Dendritic cell treated with granulocyte-macrophage colony-stimulating factor and Interleukin-4, amounts not matched to agents 40 ng/mL and 50 ng/mL, for 4 days (primary cell): ENCODE measurements around the gene EIF2D.
A peak's percentile ranks its signal among the peaks of the same experiment; 100 is the strongest.
"Not testable (repeated sequence)": the region's sequence is repeated elsewhere in the genome, so short reads cannot be mapped to it uniquely, and the experiment has no call there.

Experiments used
- H3K27ac Mint-ChIP-seq: one replicate; pipeline ENCODE4 v1.8.0; 2022; ENCODE audit warnings: mild to moderate bottlenecking, mixed read lengths
- H3K27me3 Mint-ChIP-seq: one replicate; pipeline ENCODE4 v1.8.0; 2022; ENCODE audit warnings: mild to moderate bottlenecking, mixed read lengths
- H3K36me3 Mint-ChIP-seq: one replicate; pipeline ENCODE4 v1.8.0; 2022; ENCODE audit warnings: low read depth, mixed read lengths
- H3K4me1 Mint-ChIP-seq: one replicate; pipeline ENCODE4 v1.8.0; 2022; ENCODE audit warnings: low read depth, mixed read lengths
- H3K4me3 Mint-ChIP-seq: one replicate; pipeline ENCODE4 v1.8.0; 2022; ENCODE audit warnings: mild to moderate bottlenecking, moderate library complexity, mixed read lengths
- H3K9me3 Mint-ChIP-seq: one replicate; pipeline ENCODE4 v1.8.0; 2022; ENCODE audit warnings: mixed read lengths
- intact Hi-C: fragments of 100-400 bp; cut with micrococcal nuclease; formaldehyde crosslinking; loops from one replicate; pipeline ENCODE4 v1.15.0; 2022

EIF2D gene

GRCh38 chr1:206649261-206649921 lies 37.1 kb upstream of the EIF2D start:
- Mint-ChIP-seq H3K4me3 (no peak overlapping the region), H3K27me3 (peaks cover 14% of the 10 kb centered on the region), H3K36me3 (no peaks in the 10 kb centered on the region), H3K4me1 (peaks cover 16% of the 10 kb centered on the region), H3K9me3 (no peaks in the 10 kb centered on the region), H3K27ac (no peak overlapping the region)
- intact Hi-C loops, result no loop called here

DNA sequence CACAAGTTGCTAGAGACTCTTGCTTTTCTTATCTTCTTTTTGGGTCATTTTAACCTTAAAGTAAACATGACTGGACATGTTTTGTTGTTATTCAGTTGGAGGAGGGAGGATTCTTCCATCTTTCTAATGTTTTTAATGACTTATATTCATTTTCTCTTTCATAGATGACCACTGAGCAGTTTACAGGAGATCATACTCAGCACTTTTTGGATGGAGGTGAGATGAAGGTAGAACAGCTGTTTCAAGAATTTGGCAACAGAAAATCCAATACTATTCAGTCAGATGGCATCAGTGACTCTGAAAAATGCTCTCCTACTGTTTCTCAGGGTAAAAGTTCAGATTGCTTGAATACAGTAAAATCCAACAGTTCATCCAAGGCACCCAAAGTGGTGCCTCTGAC lies 35.0 kb upstream of the EIF2D start:
- Mint-ChIP-seq H3K27me3 (peaks cover 6% of the 10 kb centered on the region), H3K36me3 (no peaks in the 10 kb centered on the region), H3K4me3 (no peak overlapping the region), H3K9me3 (no peaks in the 10 kb centered on the region), H3K27ac (no peak overlapping the region), H3K4me1 (peaks cover 15% of the 10 kb centered on the region)
- intact Hi-C loops, result no loop called here

DNA sequence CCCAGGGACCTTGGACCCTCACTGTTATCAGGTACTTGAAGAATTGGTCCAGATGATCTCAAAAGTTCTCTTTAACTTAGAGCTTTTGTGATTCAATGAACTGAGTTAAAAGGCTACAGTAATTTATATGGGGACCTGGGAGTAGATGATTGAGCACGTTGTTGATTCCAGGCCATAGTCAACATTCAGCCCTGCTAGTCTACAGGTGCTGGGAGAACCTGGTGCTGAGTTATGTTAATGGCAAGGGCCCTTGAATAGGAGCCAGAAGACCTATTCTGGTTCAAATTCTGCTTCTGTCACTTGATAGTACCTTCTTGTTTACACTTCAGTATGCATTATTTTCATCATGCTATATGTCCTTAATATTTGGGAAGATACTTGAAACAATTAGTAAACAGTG lies 34.2 kb upstream of the EIF2D start:
- no peak overlapping the region for H3K27ac Mint-ChIP-seq
- H3K9me3 Mint-ChIP-seq, result no peaks in the 10 kb centered on the region
- no peaks in the 10 kb centered on the region for H3K36me3 Mint-ChIP-seq
- H3K27me3 Mint-ChIP-seq, result peaks cover 4% of the 10 kb centered on the region
- H3K4me1 Mint-ChIP-seq, result peaks cover 13% of the 10 kb centered on the region
- intact Hi-C loops, result no loop called here
- no peak overlapping the region for H3K4me3 Mint-ChIP-seq

GRCh38 chr1:206643118-206643698 lies 30.9 kb upstream of the EIF2D start:
- no peak overlapping the region for H3K27ac Mint-ChIP-seq
- no peaks in the 10 kb centered on the region for H3K36me3 Mint-ChIP-seq
- H3K4me1 Mint-ChIP-seq, result peaks cover 13% of the 10 kb centered on the region
- no peak overlapping the region for H3K4me3 Mint-ChIP-seq
- no peaks in the 10 kb centered on the region for H3K27me3 Mint-ChIP-seq
- intact Hi-C loops, result no loop called here
- H3K9me3 Mint-ChIP-seq, result no peaks in the 10 kb centered on the region

DNA sequence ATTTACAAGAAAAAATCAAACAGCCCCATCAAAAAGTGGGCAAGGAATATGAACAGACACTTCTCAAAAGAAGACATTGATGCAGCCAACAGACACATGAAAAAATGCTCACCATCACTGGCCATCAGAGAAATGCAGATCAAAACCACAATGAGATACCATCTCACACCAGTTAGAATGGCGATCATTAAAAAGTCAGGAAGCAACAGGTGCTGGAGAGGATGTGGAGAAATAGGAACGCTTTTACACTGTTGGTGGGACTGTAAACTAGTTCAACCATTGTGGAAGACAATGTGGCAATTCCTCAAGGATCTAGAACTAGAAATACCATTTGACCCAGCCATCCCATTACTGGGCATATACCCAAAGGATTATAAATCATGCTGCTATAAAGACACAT lies 29.8 kb upstream of the EIF2D start:
- intact Hi-C loops, result not testable (repeated sequence)

DNA sequence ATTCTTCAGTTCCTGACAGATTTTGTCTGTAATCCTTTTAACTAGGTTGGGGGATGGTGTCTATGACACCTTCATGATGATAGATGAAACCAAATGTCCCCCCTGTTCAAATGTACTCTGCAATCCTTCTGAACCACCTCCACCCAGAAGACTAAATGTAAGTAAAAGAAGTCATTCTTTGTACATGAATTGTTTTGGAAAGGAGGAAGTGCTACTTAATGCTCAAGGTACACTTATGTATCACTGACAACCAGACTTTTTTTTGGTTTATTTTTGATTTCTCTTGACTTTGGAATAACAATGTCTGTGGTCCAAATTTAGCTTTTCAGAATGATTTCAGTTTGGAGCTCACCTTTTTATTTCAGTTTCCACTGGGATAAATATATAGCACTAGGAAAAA lies 25.3 kb upstream of the EIF2D start:
- H3K36me3 Mint-ChIP-seq, result no peaks in the 10 kb centered on the region
- no peaks in the 10 kb centered on the region for H3K9me3 Mint-ChIP-seq
- H3K27me3 Mint-ChIP-seq, result peaks cover 31% of the 10 kb centered on the region

More for the DNA sequence above, 29.8 kb upstream of the EIF2D start:
- H3K4me3 Mint-ChIP-seq, H3K36me3 Mint-ChIP-seq, H3K9me3 Mint-ChIP-seq, H3K27ac Mint-ChIP-seq, H3K27me3 Mint-ChIP-seq: not testable (repeated sequence)
- peaks cover 13% of the 10 kb centered on the region for H3K4me1 Mint-ChIP-seq

DNA sequence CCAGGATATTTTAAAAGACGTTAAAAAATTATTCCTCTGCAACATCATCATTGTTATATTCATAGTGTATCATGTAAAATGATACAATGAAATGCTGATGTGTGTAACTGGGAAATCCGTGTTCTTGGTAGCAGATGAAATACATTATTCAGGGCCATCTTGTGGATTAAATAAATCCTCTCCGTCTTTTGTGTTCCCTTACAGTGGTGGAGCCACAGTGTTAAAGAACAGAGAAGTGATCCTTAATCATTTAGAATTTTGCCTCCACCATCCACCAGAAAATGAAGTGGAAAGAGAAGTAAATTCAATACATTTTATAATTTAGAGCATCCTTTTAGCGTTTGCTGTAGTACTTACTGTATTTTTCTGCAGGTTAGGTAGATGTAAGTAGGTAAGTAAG lies 24.4 kb upstream of the EIF2D start:
- H3K4me1 Mint-ChIP-seq, result peaks cover 28% of the 10 kb centered on the region

More for the DNA sequence above, 25.3 kb upstream of the EIF2D start:
- intact Hi-C loops, result loop anchor here (10.0 kb wide), 1 partner anchor 277 kb away; no protein-coding TSS in a partner anchor
- Mint-ChIP-seq H3K4me3 (no peak overlapping the region), H3K4me1 (peaks cover 28% of the 10 kb centered on the region), H3K27ac (no peak overlapping the region)

GRCh38 chr1:206635978-206636345 lies 23.7 kb upstream of the EIF2D start:
- Mint-ChIP-seq H3K4me1 (peaks cover 28% of the 10 kb centered on the region), H3K9me3 (no peaks in the 10 kb centered on the region), H3K4me3 (peak overlapping the region; percentile 89), H3K27ac (no peak overlapping the region), H3K36me3 (no peaks in the 10 kb centered on the region), H3K27me3 (peaks cover 33% of the 10 kb centered on the region)
- intact Hi-C loops, result loop anchor here (2.0 to 10.0 kb wide), 2 partner anchors 51 to 279 kb away; no protein-coding TSS in a partner anchor

More for the DNA sequence above, 24.4 kb upstream of the EIF2D start:
- peaks cover 33% of the 10 kb centered on the region for H3K27me3 Mint-ChIP-seq
- intact Hi-C loops, result loop anchor here (10.0 kb wide), 1 partner anchor 278 kb away; no protein-coding TSS in a partner anchor
- H3K4me3 Mint-ChIP-seq, result no peak overlapping the region
- no peaks in the 10 kb centered on the region for H3K9me3 Mint-ChIP-seq
- H3K36me3 Mint-ChIP-seq, result no peaks in the 10 kb centered on the region
- no peak overlapping the region for H3K27ac Mint-ChIP-seq

GRCh38 chr1:206635080-206635977 lies 23.1 kb upstream of the EIF2D start, which contains the start of gene DYRK3:
Gene DYRK3 (plus strand): TSS chr1:206635536. CDS start chr1:206635704, 168 bp downstream.
- Mint-ChIP-seq H3K27me3 (peaks cover 33% of the 10 kb centered on the region), H3K9me3 (no peaks in the 10 kb centered on the region), H3K36me3 (no peaks in the 10 kb centered on the region), H3K27ac (peak within 1 kb of the TSS; percentile 49), H3K4me1 (peaks cover 28% of the 10 kb centered on the region), H3K4me3 (peak within 1 kb of the TSS; percentile 89)
- intact Hi-C loops, result loop anchor here (2.0 to 10.0 kb wide), 2 partner anchors 51 to 279 kb away; no protein-coding TSS in a partner anchor

- intact Hi-C loops, result loop anchor here (1.0 to 10.0 kb wide), 3 partner anchors 30 to 280 kb away; no protein-coding TSS in a partner anchor
- Mint-ChIP-seq H3K27ac (peak overlapping the region; percentile 49), H3K4me3 (peak overlapping the region; percentile 89), H3K36me3 (no peaks in the 10 kb centered on the region), H3K4me1 (peaks cover 28% of the 10 kb centered on the region), H3K9me3 (no peaks in the 10 kb centered on the region), H3K27me3 (peaks cover 33% of the 10 kb centered on the region)
These were observed 22.3 kb upstream of the EIF2D start for GRCh38 chr1:206634365-206635079.

DNA sequence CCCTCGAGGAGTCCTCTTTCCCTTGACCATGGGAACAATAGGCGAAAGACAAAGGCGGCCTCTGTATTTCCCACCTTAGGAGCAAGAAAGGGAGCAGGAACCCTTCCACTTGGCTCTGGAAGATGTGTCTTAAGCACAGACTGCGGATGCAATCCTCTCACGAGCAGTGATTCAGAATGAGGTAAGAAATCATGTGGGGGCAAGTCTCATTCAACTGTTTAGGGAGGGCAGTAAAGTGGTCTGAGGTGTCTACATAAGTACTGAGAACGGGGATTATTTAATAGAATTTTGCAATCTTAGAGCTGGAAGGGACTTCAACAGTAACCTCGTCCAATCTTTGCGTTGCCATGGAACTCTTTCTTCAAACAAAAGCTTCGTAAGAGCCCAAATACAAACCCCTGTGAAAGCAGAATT lies 21.4 kb upstream of the EIF2D start:
- H3K27me3 Mint-ChIP-seq, result peaks cover 33% of the 10 kb centered on the region
- intact Hi-C loops, result loop anchor here (1.0 to 10.0 kb wide), 3 partner anchors 31 to 281 kb away; no protein-coding TSS in a partner anchor
- H3K4me3 Mint-ChIP-seq, result no peak overlapping the region
- H3K4me1 Mint-ChIP-seq, result peaks cover 30% of the 10 kb centered on the region
- H3K36me3 Mint-ChIP-seq, result no peaks in the 10 kb centered on the region
- H3K27ac Mint-ChIP-seq, result no peak overlapping the region
- no peaks in the 10 kb centered on the region for H3K9me3 Mint-ChIP-seq

DNA sequence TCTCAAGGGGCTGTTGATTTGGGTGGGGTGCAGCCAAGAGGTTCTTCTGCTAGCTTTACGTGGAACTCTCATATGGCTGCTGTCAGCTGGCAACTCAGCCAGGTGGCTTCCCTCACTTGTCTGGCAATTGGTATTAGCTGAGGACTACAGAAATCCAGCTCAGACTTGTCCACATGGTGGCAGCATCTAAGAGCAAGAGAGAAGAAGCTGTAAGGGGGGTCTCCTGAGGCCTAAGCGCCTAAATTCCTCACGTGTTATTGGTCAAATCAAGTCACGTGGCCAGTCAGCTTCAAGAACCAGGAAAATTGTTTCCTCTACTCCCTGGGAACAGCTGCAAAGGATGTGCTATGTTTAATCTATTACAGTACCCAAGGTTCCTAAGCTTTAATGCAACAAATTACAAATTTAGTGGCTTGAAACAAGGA lies 18.8 kb upstream of the EIF2D start:
- no peak overlapping the region for H3K4me3 Mint-ChIP-seq
- H3K27me3 Mint-ChIP-seq, result peaks cover 24% of the 10 kb centered on the region
- H3K27ac Mint-ChIP-seq, result no peak overlapping the region
- no peaks in the 10 kb centered on the region for H3K9me3 Mint-ChIP-seq
- H3K36me3 Mint-ChIP-seq, result no peaks in the 10 kb centered on the region
- peaks cover 34% of the 10 kb centered on the region for H3K4me1 Mint-ChIP-seq
- intact Hi-C loops, result loop anchor here (10.0 kb wide), 1 partner anchor 284 kb away; no protein-coding TSS in a partner anchor

- Mint-ChIP-seq H3K36me3 (no peaks in the 10 kb centered on the region), H3K27me3 (peaks cover 10% of the 10 kb centered on the region), H3K9me3 (no peaks in the 10 kb centered on the region), H3K4me3 (no peak overlapping the region), H3K27ac (peak overlapping the region; percentile 6), H3K4me1 (peaks cover 12% of the 10 kb centered on the region)
- intact Hi-C loops, result no loop called here
These were observed 16.7 kb upstream of the EIF2D start for GRCh38 chr1:206628916-206629315.
